HEK293 (cell line): ENCODE data around the gene SLAMF7.
"Not testable (repeated sequence)": the region's sequence is repeated elsewhere in the genome, so short reads cannot be mapped to it uniquely, and the experiment has no call there.

ENCODE experiments used
- CTCF ChIA-PET: fragments of 350-600 bp; formaldehyde crosslinking; extraction: SDS; loops from one replicate; lab custom pipeline; 2021; ENCODE audit warnings: antibody characterized with exemption; lab: Yijun Ruan, JAX
- POLR2A ChIA-PET: fragments of 300-600 bp; formaldehyde crosslinking; extraction: SDS; loops from one replicate; lab custom pipeline; 2020; ENCODE audit warnings: antibody characterized with exemption, inconsistent platforms; lab: Yijun Ruan, JAX
- H3K27ac ChIP-seq: fragments of 200-500 bp; sonication (Bioruptor generic); 2 replicates; pipeline ENCODE4 v1.5.1; 2014; ENCODE audit warnings: low read depth, low read length, control low read depth, inconsistent platforms; ENCODE audit errors: extremely low read depth
- H3K36me3 ChIP-seq, 2 experiments: fragments of 200-500 bp in 1 of 2; sonication (Bioruptor generic) in 1 of 2; 1 replicate in 1 of 2; 2 replicates in 1 of 2; pipeline ENCODE4 v1.5.1; 2014 to 2017; ENCODE audit warnings: inconsistent platforms in 2 of 2, low read length in 2 of 2; ENCODE audit not compliant: control insufficient read depth in 2 of 2, insufficient read depth in 1 of 2
- H3K4me1 ChIP-seq: fragments of 200-500 bp; sonication (Bioruptor generic); 2 replicates; pipeline ENCODE4 v1.5.1; 2014; ENCODE audit warnings: mild to moderate bottlenecking, low read length, inconsistent platforms; ENCODE audit not compliant: control insufficient read depth, insufficient read depth
- H3K4me3 ChIP-seq: 2 replicates; pipeline ENCODE4 v1.5.1; 2011; ENCODE audit warnings: low read depth, mild to moderate bottlenecking, control low read depth, low read length, moderate library complexity
- H3K9me3 ChIP-seq: fragments of 200-500 bp; sonication (Bioruptor generic); 2 replicates; pipeline ENCODE4 v1.5.1; 2014; ENCODE audit warnings: low read depth, low read length, inconsistent platforms; ENCODE audit not compliant: control insufficient read depth, insufficient read depth
- PRDM6 ChIP-seq: fragments of 450-650 bp; formaldehyde crosslinking; IDR thresholded peaks from 2 replicates; pipeline ENCODE4 v1.5.1; 2017; ENCODE audit warnings: missing biosample characterization, missing genetic modification characterization
- REPIN1 ChIP-seq: fragments of 450-650 bp; formaldehyde crosslinking; IDR thresholded peaks from 2 replicates; pipeline ENCODE4 v1.5.1; 2017; ENCODE audit warnings: missing biosample characterization, missing genetic modification characterization, low read depth
- SP7 ChIP-seq: fragments of 450-650 bp; formaldehyde crosslinking; IDR thresholded peaks from 2 replicates; pipeline ENCODE4 v1.5.1; 2016; ENCODE audit warnings: missing biosample characterization, missing genetic modification characterization
- ZBTB10 ChIP-seq: fragments of 450-650 bp; formaldehyde crosslinking; IDR thresholded peaks from 2 replicates; pipeline ENCODE4 v1.5.1; 2016; ENCODE audit warnings: missing biosample characterization, missing genetic modification characterization
- ZBTB44 ChIP-seq: fragments of 450-650 bp; IDR thresholded peaks from 2 replicates; pipeline ENCODE4 v1.5.1; 2018; ENCODE audit warnings: missing biosample characterization, mild to moderate bottlenecking, missing genetic modification characterization
- ZNF112 ChIP-seq: fragments of 450-650 bp; formaldehyde crosslinking; IDR thresholded peaks from 2 replicates; pipeline ENCODE4 v1.5.0; 2017; ENCODE audit warnings: missing biosample characterization, missing genetic modification characterization
- ZNF146 ChIP-seq: fragments of 450-650 bp; formaldehyde crosslinking; IDR thresholded peaks from 2 replicates; pipeline ENCODE4 v1.5.1; 2016; ENCODE audit warnings: missing biosample characterization, missing genetic modification characterization
- ZNF280D ChIP-seq: fragments of 450-650 bp; formaldehyde crosslinking; IDR thresholded peaks from 2 replicates; pipeline ENCODE4 v1.5.1; 2016; ENCODE audit warnings: missing biosample characterization, missing genetic modification characterization
- ZNF362 ChIP-seq: fragments of 450-650 bp; formaldehyde crosslinking; IDR thresholded peaks from 2 replicates; pipeline ENCODE4 v1.5.1; 2016; ENCODE audit warnings: missing biosample characterization, missing genetic modification characterization
- ZNF513 ChIP-seq: fragments of 450-650 bp; IDR thresholded peaks from 2 replicates; pipeline ENCODE4 v1.5.1; 2018; ENCODE audit warnings: missing biosample characterization, missing genetic modification characterization
- ZNF580 ChIP-seq: fragments of 450-650 bp; formaldehyde crosslinking; IDR thresholded peaks from 2 replicates; pipeline ENCODE4 v1.5.1; 2016; ENCODE audit warnings: missing biosample characterization, missing genetic modification characterization
- ZNF707 ChIP-seq: fragments of 450-650 bp; formaldehyde crosslinking; IDR thresholded peaks from 2 replicates; pipeline ENCODE4 v1.5.1; 2016; ENCODE audit warnings: missing biosample characterization, missing genetic modification characterization
- ZNF791 ChIP-seq: fragments of 450-650 bp; formaldehyde crosslinking; IDR thresholded peaks from 2 replicates; pipeline ENCODE4 v1.5.1; 2016; ENCODE audit warnings: missing biosample characterization, missing genetic modification characterization
- ZNF792 ChIP-seq: fragments of 450-650 bp; formaldehyde crosslinking; IDR thresholded peaks from 2 replicates; pipeline ENCODE4 v1.5.1; 2016; ENCODE audit warnings: missing biosample characterization, missing genetic modification characterization
- ZNF837 ChIP-seq: fragments of 450-650 bp; formaldehyde crosslinking; IDR thresholded peaks from 2 replicates; pipeline ENCODE4 v1.5.1; 2016; ENCODE audit warnings: missing biosample characterization, missing genetic modification characterization
- ZSCAN18 ChIP-seq: fragments of 450-650 bp; formaldehyde crosslinking; IDR thresholded peaks from 2 replicates; pipeline ENCODE4 v1.5.1; 2016; ENCODE audit warnings: missing biosample characterization, missing genetic modification characterization

The SLAMF7 gene

GRCh38 chr1:160727316-160727640 is 11.8 kb upstream of the SLAMF7 start (continued):
- TF ChIP-seq ZSCAN18 (tag by site-specific recombination) (no peak), ZNF791 (tag by site-specific recombination) (no peak), PRDM6 (tag by site-specific recombination) (no peak), SP7 (tag by site-specific recombination) (no peak), REPIN1 (no peak), ZNF112 (tag by site-specific recombination) (no peak), ZNF580 (tag by site-specific recombination) (no peak), ZNF837 (no peak), ZBTB44 (tag by site-specific recombination) (no peak), ZNF362 (tag by site-specific recombination) (no peak)

GRCh38 chr1:160731564-160731963 is 7.5 kb upstream of the SLAMF7 start:
- CTCF ChIA-PET = interaction anchor here (0.6 kb wide), 1 partner anchor 49 kb away, joined by 4 read pairs; no protein-coding TSS in a partner anchor
- H3K9me3 ChIP-seq, H3K27ac ChIP-seq, H3K4me3 ChIP-seq, POLR2A ChIA-PET, H3K36me3 ChIP-seq, H3K4me1 ChIP-seq: not testable (repeated sequence)
- peak; percentile 42; the same call in 1 of the 2 replicates for TF ChIP-seq ZNF280D (tag by site-specific recombination)
- TF ChIP-seq ZNF146 = peak; percentile 76

- Histone ChIP-seq H3K36me3 (no peaks in the 10 kb centered on the region), H3K27ac (no peak overlapping the region), H3K4me1 (no peaks in the 10 kb centered on the region), H3K9me3 (no peaks in the 10 kb centered on the region), H3K4me3 (no peak overlapping the region)
- ChIA-PET POLR2A (no interaction called here), CTCF (no interaction called here)
- no peak for TF ChIP-seq ZBTB10 (tag by site-specific recombination)
- no peak for TF ChIP-seq REPIN1
- no peak for TF ChIP-seq ZNF280D (tag by site-specific recombination)
- TF ChIP-seq ZNF513 = no peak
- no peak for TF ChIP-seq ZNF707
- no peak for TF ChIP-seq ZNF792 (tag by site-specific recombination)
Measured at GRCh38 chr1:160731990-160732389, 7.1 kb upstream of the SLAMF7 start.
